AG09319 (cell line): ENCODE results near the gene PPOX.

Experiments
- DNase-seq: peaks from one replicate; pipeline ENCODE4 v3.0.0-alpha.2; 2010; ENCODE audit warnings: low read depth; ENCODE audit errors: extremely low read depth
- TF ChIP-seq, protein P1 (sequence below): IDR thresholded peaks from 2 replicates; pipeline ENCODE4 v1.5.1; 2011; ENCODE audit warnings: low read depth, mild to moderate bottlenecking, inconsistent platforms, low read length, moderate library complexity

The PPOX gene

DNA sequence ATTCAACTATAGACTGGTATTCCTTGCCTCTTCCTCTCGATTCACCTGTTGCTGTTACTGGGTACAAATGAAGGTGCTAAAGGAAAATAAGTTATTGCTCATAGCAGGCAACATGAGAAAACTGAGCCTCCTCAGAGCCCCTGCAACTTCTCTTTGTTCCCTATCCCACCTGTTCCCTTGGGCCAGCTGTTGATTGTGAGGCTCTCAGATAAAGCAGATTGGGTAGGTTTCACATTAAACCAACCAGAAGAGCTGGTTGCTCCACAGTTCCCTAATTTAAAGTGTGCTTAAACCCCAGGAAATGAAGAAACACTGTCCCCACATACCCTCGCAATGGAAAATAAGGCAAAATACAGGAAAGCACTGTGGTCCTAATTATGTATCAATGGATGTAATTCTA is 38.6 kb upstream of the PPOX start:
- no peak for DNase-seq
- TF ChIP-seq, protein P1, sequence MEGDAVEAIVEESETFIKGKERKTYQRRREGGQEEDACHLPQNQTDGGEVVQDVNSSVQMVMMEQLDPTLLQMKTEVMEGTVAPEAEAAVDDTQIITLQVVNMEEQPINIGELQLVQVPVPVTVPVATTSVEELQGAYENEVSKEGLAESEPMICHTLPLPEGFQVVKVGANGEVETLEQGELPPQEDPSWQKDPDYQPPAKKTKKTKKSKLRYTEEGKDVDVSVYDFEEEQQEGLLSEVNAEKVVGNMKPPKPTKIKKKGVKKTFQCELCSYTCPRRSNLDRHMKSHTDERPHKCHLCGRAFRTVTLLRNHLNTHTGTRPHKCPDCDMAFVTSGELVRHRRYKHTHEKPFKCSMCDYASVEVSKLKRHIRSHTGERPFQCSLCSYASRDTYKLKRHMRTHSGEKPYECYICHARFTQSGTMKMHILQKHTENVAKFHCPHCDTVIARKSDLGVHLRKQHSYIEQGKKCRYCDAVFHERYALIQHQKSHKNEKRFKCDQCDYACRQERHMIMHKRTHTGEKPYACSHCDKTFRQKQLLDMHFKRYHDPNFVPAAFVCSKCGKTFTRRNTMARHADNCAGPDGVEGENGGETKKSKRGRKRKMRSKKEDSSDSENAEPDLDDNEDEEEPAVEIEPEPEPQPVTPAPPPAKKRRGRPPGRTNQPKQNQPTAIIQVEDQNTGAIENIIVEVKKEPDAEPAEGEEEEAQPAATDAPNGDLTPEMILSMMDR = no peak

DNA sequence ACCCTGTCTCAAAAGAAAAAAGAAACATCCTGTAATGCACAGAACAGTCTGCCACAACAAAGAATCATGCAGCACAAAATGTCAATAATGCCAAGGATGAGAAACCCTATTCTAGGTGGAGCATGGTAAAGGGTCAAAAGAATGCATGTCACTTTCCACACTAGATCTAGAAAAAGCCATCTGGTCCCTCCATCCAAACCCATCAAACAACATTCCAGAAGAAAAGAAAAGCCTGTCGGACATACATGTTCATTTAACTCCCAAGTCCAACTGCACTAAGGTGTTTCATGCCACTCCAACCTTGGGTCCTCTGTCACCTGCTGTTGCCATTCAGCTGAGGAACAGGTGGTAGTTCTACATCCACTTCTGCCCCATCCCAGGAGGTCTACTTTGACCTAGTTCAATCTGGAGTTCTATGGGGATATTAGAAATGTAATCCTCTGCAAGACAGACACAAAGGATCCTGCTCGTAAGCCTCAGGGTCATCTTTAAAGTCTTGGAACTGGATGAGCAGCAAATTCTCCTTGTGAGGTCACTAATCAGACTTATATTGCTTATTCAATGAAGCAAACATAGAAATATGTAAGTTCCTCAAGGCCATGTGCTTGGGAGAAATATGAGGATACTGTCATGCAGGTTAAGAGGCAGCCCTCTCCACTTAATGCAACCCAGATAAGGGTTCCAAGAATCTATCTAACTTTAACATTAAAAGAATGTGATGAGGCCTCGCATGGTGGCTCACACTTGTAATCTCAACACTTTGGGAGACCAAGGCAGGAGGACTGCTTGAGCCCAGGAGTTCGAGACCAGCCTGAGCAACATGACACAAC is 37.4 kb upstream of the PPOX start:
- TF ChIP-seq, protein P1 = no peak
- DNase-seq = no peak

DNA sequence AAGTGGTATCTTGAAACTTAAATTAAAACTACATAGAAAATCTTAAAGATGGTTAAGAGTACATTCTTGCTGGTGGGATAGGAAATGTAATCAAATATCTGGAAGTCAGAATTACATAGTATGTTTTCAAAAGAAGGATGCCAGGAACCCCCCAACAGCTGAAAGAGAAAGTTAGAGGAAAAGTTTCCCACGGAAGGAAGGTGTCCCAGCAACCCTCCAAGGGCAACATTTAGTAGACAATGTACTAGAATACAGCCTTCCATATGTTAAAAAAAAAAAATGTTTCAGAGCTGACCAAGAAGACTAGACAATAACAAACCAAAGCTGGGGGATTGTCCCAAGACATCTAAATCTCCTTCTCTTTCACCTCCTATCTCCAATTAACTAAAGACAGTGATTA is 36.0 kb upstream of the PPOX start:
- TF ChIP-seq, protein P1 = no peak
- no peak for DNase-seq

DNA sequence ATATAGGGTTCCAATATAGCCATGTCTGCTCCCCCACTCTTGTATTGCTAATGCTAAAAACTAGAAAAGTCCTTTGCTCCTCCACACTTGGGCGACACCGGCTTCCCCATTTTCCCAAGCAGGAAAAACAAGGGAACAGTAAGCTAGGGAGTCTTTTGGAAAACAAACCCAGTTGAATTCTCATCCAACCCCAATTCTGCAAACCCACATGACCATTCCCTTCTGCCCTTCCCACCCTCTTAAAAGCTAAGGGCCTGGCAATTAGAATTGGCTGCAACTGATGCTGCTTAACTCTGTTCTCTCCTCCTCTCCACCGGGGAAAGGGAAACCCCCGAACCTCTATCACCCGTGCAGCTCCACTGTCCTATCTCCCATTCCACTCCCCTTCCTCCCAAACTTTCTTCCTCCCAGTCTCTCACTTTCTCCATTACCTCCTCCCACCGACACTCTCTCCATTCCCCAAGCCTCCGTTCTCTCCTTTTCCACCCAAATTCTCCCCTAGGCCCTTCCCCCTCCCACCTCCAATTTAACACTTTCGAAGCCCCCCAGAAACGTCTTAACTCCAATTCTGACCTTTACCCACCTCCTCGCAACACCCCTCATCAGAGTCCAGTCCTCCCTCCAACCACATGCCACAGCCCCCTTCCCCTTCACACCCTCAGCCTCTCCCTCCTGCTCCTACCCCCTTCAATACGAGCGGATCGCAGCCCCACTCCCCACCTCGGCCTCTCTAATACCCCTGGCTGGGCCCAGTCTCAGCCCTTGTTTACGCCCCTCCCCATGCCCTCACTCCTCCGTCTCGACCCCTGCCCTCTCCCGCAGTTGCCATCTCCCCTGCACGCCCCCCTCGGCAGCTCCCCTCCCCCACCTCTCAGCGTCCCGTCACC is 34.5 kb upstream of the PPOX start:
- DNase-seq = no peak
- TF ChIP-seq, protein P1 = no peak

DNA sequence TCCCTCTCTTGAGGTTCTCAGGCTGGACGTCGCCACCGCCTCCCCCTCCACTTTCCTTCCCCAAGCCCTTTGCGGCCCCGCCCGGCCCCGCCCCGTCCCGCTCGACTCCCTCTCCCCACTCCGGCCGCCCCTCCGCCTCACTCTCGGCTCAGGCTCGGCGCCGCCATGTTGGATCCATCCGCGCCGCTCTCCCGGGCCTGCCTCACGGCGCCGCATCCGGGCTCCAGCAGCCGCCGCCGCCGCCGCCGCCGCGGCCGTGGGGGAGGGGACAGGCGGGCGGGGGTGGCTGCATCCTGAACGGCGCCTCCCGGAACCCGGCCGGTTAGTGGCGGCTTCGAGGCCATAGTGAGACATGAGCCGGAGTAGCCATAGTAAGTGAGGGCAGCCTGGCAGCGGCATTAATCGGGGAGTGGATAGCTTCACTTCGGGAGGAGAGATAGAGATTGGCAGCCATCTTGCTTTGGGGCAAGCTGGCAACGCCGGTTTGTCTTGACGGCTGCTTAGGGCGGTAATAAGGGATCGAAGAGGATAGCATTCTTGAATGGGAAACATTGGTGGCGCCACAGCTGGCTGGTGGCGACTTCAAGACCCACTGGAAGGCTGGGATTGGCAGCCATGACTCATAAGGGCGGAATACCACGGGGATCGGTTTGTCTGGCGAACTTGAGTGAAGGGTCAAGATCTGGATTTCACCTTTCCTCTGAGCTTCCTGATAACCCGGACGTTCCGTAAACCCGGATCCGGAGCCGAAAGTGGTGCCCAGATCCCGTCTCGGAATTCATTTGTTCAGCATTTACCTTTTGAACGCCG is 33.6 kb upstream of the PPOX start, which contains the start of gene DEDD:
Gene DEDD (minus strand): TSS at position 258 of the 810 bp plus-strand sequence. CDS start 8,205 bp downstream, outside the sequence.
- TF ChIP-seq, protein P1 = no peak; the same call in 1 of the 2 replicates
- peak; percentile 91 for DNase-seq

DNA sequence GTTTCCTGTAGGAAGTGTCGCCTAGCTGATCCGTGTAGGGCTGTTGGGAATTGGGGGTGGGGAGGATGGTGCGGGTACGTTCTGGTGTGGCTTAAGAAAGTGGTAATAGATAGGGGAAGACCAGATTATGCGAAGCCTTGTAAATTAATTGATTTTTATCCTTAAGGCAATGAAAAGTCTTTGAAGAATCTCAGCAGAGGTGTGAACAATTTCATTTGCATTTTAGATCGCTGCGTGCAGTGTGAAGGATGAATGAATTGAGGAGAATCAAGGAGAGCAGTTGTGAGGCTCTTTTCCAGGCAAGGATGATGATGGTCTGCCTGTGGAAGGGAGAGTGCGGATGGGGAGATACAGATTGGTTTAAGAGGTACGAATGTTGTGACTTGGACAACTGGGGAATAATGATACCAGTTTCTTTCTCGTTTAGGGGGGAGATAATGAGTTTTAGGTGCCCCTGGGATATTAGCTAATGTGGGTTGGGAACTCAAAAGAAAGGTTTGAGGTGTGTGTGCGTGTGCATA is 32.9 kb upstream of the PPOX start:
- no peak for DNase-seq
- TF ChIP-seq, protein P1 = no peak
